K562 (cell line): ENCODE results near the gene DNMT3L. TPM values are rescaled to one million over a fixed set of nuclear protein-coding genes. Genes with fewer than 3 reads are reported as not detected.
A peak's percentile ranks its signal among the peaks of the same experiment; 100 is the strongest.

Source experiments
- ATF6 ChIP-seq: sonication (generic); formaldehyde crosslinking; IDR thresholded peaks from 2 replicates; pipeline ENCODE4 v1.4.0; 2020; ENCODE audit warnings: mild to moderate bottlenecking, missing genetic modification reagents
- JUN ChIP-seq, 2 experiments: sonication (generic) in 1 of 2; formaldehyde crosslinking in 1 of 2; IDR thresholded peaks; 2 replicates each; pipeline versions ENCODE4 v1.6.1 to v1.8.0; 2012 to 2022; ENCODE audit warnings: borderline replicate concordance in 2 of 2, mild to moderate bottlenecking in 2 of 2, improper control_type of control experiment in 1 of 2, low read depth in 1 of 2, low read length in 1 of 2, missing genetic modification reagents in 1 of 2
- NRF1 ChIP-seq, 2 experiments: fragments of 450-650 bp; IDR thresholded peaks in 1 of 2; conservative IDR thresholded peaks in 1 of 2; 2 replicates each; pipeline ENCODE4 v1.6.1; 2014; ENCODE audit warnings: mild to moderate bottlenecking in 2 of 2
- SAFB ChIP-seq: fragments of 200-400 bp; formaldehyde crosslinking; IDR thresholded peaks from 2 replicates; pipeline ENCODE4 v1.6.1; 2017; ENCODE audit warnings: low read depth, low read length, borderline replicate concordance
- TFAP4 ChIP-seq: sonication (generic); formaldehyde crosslinking; IDR thresholded peaks from 2 replicates; pipeline ENCODE4 v1.8.0; 2022; ENCODE audit warnings: missing genetic modification reagents, mild to moderate bottlenecking, moderate library complexity, borderline replicate concordance
- TGIF2 ChIP-seq: sonication (generic); formaldehyde crosslinking; IDR thresholded peaks from 2 replicates; pipeline ENCODE4 v1.8.1; 2022; ENCODE audit warnings: mild to moderate bottlenecking, missing genetic modification reagents, moderate library complexity
- ZFP1 ChIP-seq: fragments of 450-650 bp; formaldehyde crosslinking; IDR thresholded peaks from 2 replicates; pipeline ENCODE4 v1.4.0; 2020; ENCODE audit warnings: mild to moderate bottlenecking, mixed read lengths
- ZKSCAN8 ChIP-seq: fragments of 200-800 bp; sonication (Bioruptor generic); IDR thresholded peaks from 2 replicates; pipeline ENCODE4 v1.6.1; 2016; ENCODE audit warnings: missing genetic modification characterization, missing compliant biosample characterization
- ZNF318 ChIP-seq, 2 experiments: fragments of 450-650 bp; IDR thresholded peaks; 2 replicates each; pipeline ENCODE4 v1.6.1; 2016; ENCODE audit warnings: mild to moderate bottlenecking in 2 of 2, borderline replicate concordance in 1 of 2, low read depth in 1 of 2, moderate library complexity in 1 of 2
- ZNF639 ChIP-seq, 2 experiments: fragments of 200-800 bp in 1 of 2; sonication (Bioruptor generic) in 1 of 2; sonication (generic) in 1 of 2; formaldehyde crosslinking in 1 of 2; IDR thresholded peaks in 1 of 2; conservative IDR thresholded peaks in 1 of 2; 2 replicates each; pipeline versions ENCODE4 v1.5.0 to v1.6.1; 2016 to 2020; ENCODE audit warnings: missing compliant biosample characterization in 1 of 2, missing genetic modification characterization in 1 of 2, missing genetic modification reagents in 1 of 2
- ZNF830 ChIP-seq: fragments of 250-450 bp; sonication (Bioruptor Pico); IDR thresholded peaks from 2 replicates; pipeline ENCODE4 v1.5.0; 2021; ENCODE audit warnings: mild to moderate bottlenecking
- polyA plus RNA-seq, 8 experiments: library from polyadenylated mRNA; depleted of rRNA in 4 of 8; stranded (reverse) in 5 of 8; unstranded in 3 of 8; fragments of >200 nt; fragmentation: Nextera tagmentation in 2 of 8; fragmentation: Illumina TruSeq in 1 of 8; extraction: Ambion mirVana in 2 of 8; extraction: Trizol in 1 of 8; gene quantifications; 2 replicates each; pipeline versions ENCODE4 v1.2.1 to v1.2.3, GENCODE V29; 2011 to 2014; ENCODE audit warnings: inconsistent platforms in 1 of 8, missing spikeins in 1 of 8
- total RNA-seq, 7 experiments: library from RNA; depleted of rRNA in 6 of 7; stranded (reverse); fragments of >200 nt in 6 of 7; fragmentation: Illumina TruSeq in 2 of 7; extraction: Trizol in 2 of 7; gene quantifications; 2 replicates each; pipeline versions ENCODE4 v1.2.1 to v1.2.3, GENCODE V29; 2011 to 2021; ENCODE audit warnings: low replicate concordance in 1 of 7

Gene DNMT3L
- total and polyA plus RNA-seq, 9 of the 15 experiments (the other 6 are each of a cell fraction or from before 2014, with no cell fraction given): 0.08 TPM; not detected in 8

- TF ChIP-seq ZNF318 (IDR thresholded peaks at IDR 0.05; ENCODE audit: borderline replicate concordance in 1 of 2, low read depth in 1 of 2) (no peak), ZFP1 (CRISPR knock-in tag) (no peak), ZNF830 (CRISPR knock-in tag) (no peak), NRF1 (conservative IDR thresholded peaks at IDR 0.05 in 1 of 2, IDR thresholded peaks at IDR 0.05 in 1 of 2) (peak; percentile 20 to 56; a peak in 2 of 4 replicates), TGIF2 (no peak), ZKSCAN8 (no peak), ZNF639 (CRISPR knock-in tag; conservative IDR thresholded peaks at IDR 0.05 in 1 of 2, IDR thresholded peaks at IDR 0.05 in 1 of 2) (peak in 1 of 2 experiments; percentile 77; a peak in 2 of 4 replicates), ATF6 (CRISPR knock-in tag) (0 out of 2 replicates have a peak, but pooled peaks have one; percentile 48), JUN (IDR thresholded peaks at IDR 0.05; ENCODE audit: borderline replicate concordance, low read depth, low read length) (no peak), JUN (CRISPR knock-in tag; IDR thresholded peaks at IDR 0.05; ENCODE audit: borderline replicate concordance) (0 out of 2 replicates have a peak, but pooled peaks have one; percentile 52), SAFB (peak; percentile 31; the same call in 1 of the 2 replicates), TFAP4 (CRISPR knock-in tag) (peak; percentile 40; the same call in 1 of the 2 replicates)
Observed at GRCh38 chr21:44299458-44300261, 38.0 kb upstream of the DNMT3L start, which contains the start of gene PFKL (continued).
